CD14-positive monocyte (primary cell): ENCODE data around the gene RELT. TPM values are rescaled to one million over a fixed set of nuclear protein-coding genes. Genes with fewer than 3 reads are reported as not detected.

Source experiments
- DNase-seq, 3 donors: peaks; one replicate each; pipeline ENCODE4 v3.0.0-alpha.2; 2011 to 2022
- H2AFZ ChIP-seq: 2 replicates; pipeline ENCODE4 v1.6.0; 2012; ENCODE audit warnings: mild to moderate bottlenecking, low read depth, low read length, inconsistent platforms; ENCODE audit not compliant: insufficient read depth, poor library complexity, severe bottlenecking
- H3K27ac ChIP-seq, 2 donors: 1 replicate in 1 of 2; 2 replicates in 1 of 2; pipeline ENCODE4 v1.5.1; 2012 to 2013; ENCODE audit warnings: low read length in 2 of 2, control low read depth in 1 of 2, inconsistent platforms in 1 of 2, low read depth in 1 of 2, mild to moderate bottlenecking in 1 of 2
- H3K27me3 ChIP-seq, 2 donors: one replicate each; pipeline versions ENCODE4 v1.6.0 to v1.6.1; 2011 to 2013; ENCODE audit warnings: low read length in 2 of 2; ENCODE audit not compliant: control insufficient read depth in 2 of 2, insufficient read depth in 2 of 2
- H3K36me3 ChIP-seq, 2 donors: replicated peaks in 1 of 2; 1 replicate in 1 of 2; 2 replicates in 1 of 2; pipeline versions ENCODE4 v1.5.1 to v1.6.1; 2012 to 2013; ENCODE audit warnings: low read length in 2 of 2, control low read depth in 1 of 2, inconsistent platforms in 1 of 2, mild to moderate bottlenecking in 1 of 2; ENCODE audit not compliant: insufficient read depth in 2 of 2, control insufficient read depth in 1 of 2
- H3K4me1 ChIP-seq, 2 donors: 1 replicate in 1 of 2; 2 replicates in 1 of 2; pipeline versions ENCODE4 v1.5.1 to v1.6.1; 2012 to 2013; ENCODE audit warnings: low read length in 2 of 2, control low read depth in 1 of 2, inconsistent platforms in 1 of 2, mild to moderate bottlenecking in 1 of 2, moderate library complexity in 1 of 2; ENCODE audit not compliant: insufficient read depth in 2 of 2, control insufficient read depth in 1 of 2
- H3K4me2 ChIP-seq: replicated peaks from 2 replicates; pipeline ENCODE3; 2012; ENCODE audit warnings: low read length, moderate library complexity, mild to moderate bottlenecking; ENCODE audit not compliant: poor library complexity, severe bottlenecking; ENCODE audit errors: extremely low read depth
- H3K4me3 ChIP-seq, 3 experiments: fragments of 200-600 bp in 1 of 3; sonication (generic) in 1 of 3; replicated peaks in 1 of 3; 1 replicate in 2 of 3; 2 replicates in 1 of 3; pipeline ENCODE4 v1.5.1; 2011 to 2013; ENCODE audit warnings: low read length in 3 of 3, mild to moderate bottlenecking in 3 of 3, control low read depth in 2 of 3, low read depth in 2 of 3, inconsistent platforms in 1 of 3, moderate library complexity in 1 of 3
- H3K79me2 ChIP-seq: 2 replicates; pipeline ENCODE4 v1.6.0; 2012; ENCODE audit warnings: mild to moderate bottlenecking, control low read depth, inconsistent platforms, low read length, moderate library complexity; ENCODE audit not compliant: insufficient read depth
- H3K9ac ChIP-seq: 2 replicates; pipeline ENCODE4 v1.6.0; 2017; ENCODE audit warnings: low read length, mild to moderate bottlenecking; ENCODE audit not compliant: insufficient read depth, poor library complexity, severe bottlenecking
- H3K9me3 ChIP-seq, 2 donors: replicated peaks in 1 of 2; 1 replicate in 1 of 2; 2 replicates in 1 of 2; pipeline versions ENCODE4 v1.5.1 to v1.6.1; 2012 to 2013; ENCODE audit warnings: low read length in 2 of 2, control low read depth in 1 of 2; ENCODE audit not compliant: control insufficient read depth in 1 of 2, insufficient read depth in 1 of 2
- H4K20me1 ChIP-seq: 2 replicates; pipeline ENCODE4 v1.6.0; 2012; ENCODE audit warnings: mild to moderate bottlenecking, low read length, control low read depth, moderate library complexity; ENCODE audit not compliant: insufficient read depth
- H3K27ac Mint-ChIP-seq, 7 donors: one replicate each; pipeline ENCODE4 v1.8.0; 2020; ENCODE audit warnings: mild to moderate bottlenecking in 7 of 7, mixed read lengths in 7 of 7, moderate library complexity in 6 of 7, inconsistent platforms in 2 of 7
- H3K27me3 Mint-ChIP-seq, 3 donors: one replicate each; pipeline ENCODE4 v1.8.0; 2021 to 2022; ENCODE audit warnings: low read depth in 3 of 3, mild to moderate bottlenecking in 3 of 3, mixed read lengths in 3 of 3, moderate library complexity in 3 of 3, inconsistent platforms in 1 of 3
- H3K36me3 Mint-ChIP-seq, 2 donors: one replicate each; pipeline ENCODE4 v1.8.0; 2020; ENCODE audit warnings: mixed read lengths in 2 of 2, inconsistent platforms in 1 of 2, mild to moderate bottlenecking in 1 of 2
- H3K4me1 Mint-ChIP-seq: one replicate; pipeline ENCODE4 v1.8.0; 2020; ENCODE audit warnings: mild to moderate bottlenecking, mixed read lengths
- H3K4me3 Mint-ChIP-seq, 2 donors: one replicate each; pipeline ENCODE4 v1.8.0; 2020; ENCODE audit warnings: mild to moderate bottlenecking in 2 of 2, mixed read lengths in 2 of 2, moderate library complexity in 1 of 2
- H3K9me3 Mint-ChIP-seq, 7 donors: one replicate each; pipeline ENCODE4 v1.8.0; 2020 to 2022; ENCODE audit warnings: mixed read lengths in 7 of 7, mild to moderate bottlenecking in 6 of 7, moderate library complexity in 6 of 7, inconsistent platforms in 2 of 7
- CTCF ChIP-seq: fragments of 200-600 bp; IDR thresholded peaks from one replicate; pipeline ENCODE4 v1.8.0; 2022; ENCODE audit warnings: antibody characterized with exemption, mild to moderate bottlenecking
- whole genome bisulfite sequencing: methylation state at CpG from one replicate; pipeline ENCODE4 v1.1.5; 2013; ENCODE audit warnings: missing lambda C conversion rate; ENCODE audit not compliant: insufficient coverage; 5-methylcytosine and 5-hydroxymethylcytosine counted together
- intact Hi-C, 2 donors: fragments of 100-400 bp; cut with micrococcal nuclease; formaldehyde crosslinking; loops; one replicate each; pipeline versions ENCODE4 v1.15.0 to v1.15.1; 2023
- polyA plus RNA-seq, 3 donors: library from polyadenylated mRNA; depleted of rRNA in 1 of 3; unstranded in 2 of 3; stranded (reverse) in 1 of 3; fragments of 300-500 nt in 2 of 3; fragments of >200 nt in 1 of 3; fragmentation: Illumina TruSeq in 2 of 3; gene quantifications; 1 replicate in 2 of 3; 2 replicates in 1 of 3; pipeline ENCODE4 v1.2.3, GENCODE V29; 2012 to 2021

RELT gene
- polyA plus RNA-seq, 3 donors, result 16.4 to 265 (median 27.3) TPM

- Mint-ChIP-seq H3K36me3 (no peaks in the 10 kb centered on the region), H3K27me3 (peaks cover 0 to 5% (median 1%) of the 10 kb centered on the region in 3 donors), H3K9me3 (no peaks in the 10 kb centered on the region), H3K4me3 (no peak overlapping the region), H3K4me1 (peaks cover 15% of the 10 kb centered on the region), H3K27ac (no peak overlapping the region)
- no peak overlapping the region for H2AFZ ChIP-seq
- no peak for TF ChIP-seq CTCF
- no peaks in the 10 kb centered on the region for H3K79me2 ChIP-seq
- 95% methylated on average over 65 of the region's 70 CpGs for WGBS
- H3K4me3 ChIP-seq, result no peak overlapping the region
- H3K36me3 ChIP-seq, result no peaks in the 10 kb centered on the region
- H4K20me1 ChIP-seq, result no peaks in the 10 kb centered on the region
- H3K4me2 ChIP-seq, result no peak overlapping the region
- DNase-seq, result no peak
- H3K9ac ChIP-seq, result no peak overlapping the region
- no peak overlapping the region for H3K27ac ChIP-seq
- H3K9me3 ChIP-seq, result no peaks in the 10 kb centered on the region
- H3K4me1 ChIP-seq, result peaks cover 13 to 14% of the 10 kb centered on the region in 2 donors
- intact Hi-C loops, result no loop called here
- no peaks in the 10 kb centered on the region for H3K27me3 ChIP-seq
These were observed 14.0 kb upstream of the RELT start for GRCh38 chr11:73361953-73362776.

GRCh38 chr11:73363147-73363546, 13.1 kb upstream of the RELT start:
- Mint-ChIP-seq H3K27me3 (peaks cover 0 to 5% (median 1%) of the 10 kb centered on the region in 3 donors), H3K36me3 (no peaks in the 10 kb centered on the region), H3K9me3 (no peaks in the 10 kb centered on the region), H3K4me3 (no peak overlapping the region), H3K27ac (no peak overlapping the region), H3K4me1 (peaks cover 16% of the 10 kb centered on the region)
- Histone ChIP-seq H3K9me3 (no peaks in the 10 kb centered on the region), H3K4me1 (peaks cover 13 to 14% of the 10 kb centered on the region in 2 donors), H4K20me1 (no peaks in the 10 kb centered on the region), H3K4me3 (no peak overlapping the region), H3K9ac (no peak overlapping the region), H2AFZ (no peak overlapping the region), H3K79me2 (no peaks in the 10 kb centered on the region), H3K4me2 (no peak overlapping the region), H3K27ac (no peak overlapping the region), H3K27me3 (no peaks in the 10 kb centered on the region), H3K36me3 (no peaks in the 10 kb centered on the region)
- intact Hi-C loops, result no loop called here
- TF ChIP-seq CTCF, result no peak
- 98% methylated on average over 9 of the region's 9 CpGs for WGBS
- DNase-seq, result no peak
